B cell (primary cell): Measurements from ENCODE around the gene WARS2.

Experiments used
- EZH2 ChIP-seq: IDR thresholded peaks from 2 replicates; pipeline ENCODE4 v1.6.1; 2012; ENCODE audit warnings: borderline replicate concordance, low read depth, mild to moderate bottlenecking, moderate library complexity, low read length; ENCODE audit not compliant: insufficient read depth, poor library complexity, severe bottlenecking
- TF ChIP-seq, protein P1 (sequence below): fragments of 200-600 bp; IDR thresholded peaks from one replicate; pipeline ENCODE4 v1.8.0; 2022; ENCODE audit warnings: antibody characterized with exemption, mild to moderate bottlenecking

DNA sequence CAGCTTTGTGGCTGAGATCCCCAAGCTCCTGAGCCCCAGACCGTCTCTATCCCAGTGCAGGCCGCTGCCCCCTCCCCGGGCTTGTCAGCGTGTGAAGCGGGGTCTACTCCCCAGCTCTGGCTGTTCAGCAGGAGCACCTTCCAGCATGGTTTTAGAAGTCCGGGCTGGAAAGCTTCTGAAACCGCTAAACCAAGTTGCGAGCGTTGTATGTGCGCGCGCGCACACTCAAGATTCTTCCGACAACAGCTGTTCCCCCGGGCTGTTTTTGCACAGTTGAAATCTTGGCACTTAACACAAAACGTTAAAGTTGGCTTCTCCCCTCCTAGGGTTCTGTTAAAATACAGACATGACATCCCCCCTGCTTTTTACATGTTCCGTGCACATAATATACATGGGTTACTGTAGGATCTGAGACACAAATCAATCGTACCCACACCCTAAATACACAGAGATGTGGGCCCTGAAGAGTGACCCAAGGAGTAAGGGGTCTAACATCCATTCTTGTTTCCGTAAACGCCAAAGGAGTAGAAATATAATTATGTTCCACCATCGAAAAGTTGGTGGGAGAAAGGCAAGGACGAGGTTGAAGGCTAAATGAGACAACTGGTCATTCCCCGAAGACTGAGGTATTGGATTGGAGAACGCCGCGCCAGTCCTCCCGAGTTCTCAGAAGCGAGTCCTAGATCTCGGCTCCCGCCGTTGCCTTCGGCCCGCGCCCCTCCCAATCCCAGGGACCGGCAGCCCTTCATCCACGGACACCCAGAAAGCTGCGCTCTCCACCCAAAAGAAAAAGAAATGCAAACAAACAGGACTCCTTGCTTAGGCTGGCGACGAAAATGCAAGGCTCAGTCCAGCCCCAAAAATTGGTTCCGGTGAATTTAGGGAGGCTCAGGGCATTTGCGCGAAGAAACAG, 153.6 kb downstream of the WARS2 start:
- TF ChIP-seq, protein P1, sequence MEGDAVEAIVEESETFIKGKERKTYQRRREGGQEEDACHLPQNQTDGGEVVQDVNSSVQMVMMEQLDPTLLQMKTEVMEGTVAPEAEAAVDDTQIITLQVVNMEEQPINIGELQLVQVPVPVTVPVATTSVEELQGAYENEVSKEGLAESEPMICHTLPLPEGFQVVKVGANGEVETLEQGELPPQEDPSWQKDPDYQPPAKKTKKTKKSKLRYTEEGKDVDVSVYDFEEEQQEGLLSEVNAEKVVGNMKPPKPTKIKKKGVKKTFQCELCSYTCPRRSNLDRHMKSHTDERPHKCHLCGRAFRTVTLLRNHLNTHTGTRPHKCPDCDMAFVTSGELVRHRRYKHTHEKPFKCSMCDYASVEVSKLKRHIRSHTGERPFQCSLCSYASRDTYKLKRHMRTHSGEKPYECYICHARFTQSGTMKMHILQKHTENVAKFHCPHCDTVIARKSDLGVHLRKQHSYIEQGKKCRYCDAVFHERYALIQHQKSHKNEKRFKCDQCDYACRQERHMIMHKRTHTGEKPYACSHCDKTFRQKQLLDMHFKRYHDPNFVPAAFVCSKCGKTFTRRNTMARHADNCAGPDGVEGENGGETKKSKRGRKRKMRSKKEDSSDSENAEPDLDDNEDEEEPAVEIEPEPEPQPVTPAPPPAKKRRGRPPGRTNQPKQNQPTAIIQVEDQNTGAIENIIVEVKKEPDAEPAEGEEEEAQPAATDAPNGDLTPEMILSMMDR: no peak
- TF ChIP-seq EZH2: no peak
